Activated naive CD4-positive, alpha-beta T cell treated with anti-CD3 and anti-CD28 coated beads for 36 hours (primary cell): ENCODE measurements around the gene DSCAML1. TPM values are rescaled to one million over a fixed set of nuclear protein-coding genes. Genes with fewer than 3 reads are reported as not detected.

Experiments
- CTCF ChIA-PET: fragments of 350-600 bp; sonication (Branson Sonifier 250); formaldehyde crosslinking; loops from one replicate; lab custom pipeline; 2021; ENCODE audit warnings: antibody characterized with exemption; lab: Charles Lee
- DNase-seq: peaks from one replicate; pipeline ENCODE4 v3.0.0-alpha.2; 2020
- H3K27ac Mint-ChIP-seq: one replicate; pipeline ENCODE4 v1.8.0; 2021; ENCODE audit warnings: mild to moderate bottlenecking, mixed read lengths
- H3K27me3 Mint-ChIP-seq: one replicate; pipeline ENCODE4 v1.8.0; 2021; ENCODE audit warnings: low read depth, mixed read lengths
- H3K36me3 Mint-ChIP-seq: one replicate; pipeline ENCODE4 v1.8.0; 2021; ENCODE audit warnings: low read depth, mixed read lengths
- H3K4me1 Mint-ChIP-seq: one replicate; pipeline ENCODE4 v1.8.0; 2021; ENCODE audit warnings: low read depth, mixed read lengths
- H3K4me3 Mint-ChIP-seq: one replicate; pipeline ENCODE4 v1.8.0; 2021; ENCODE audit warnings: mild to moderate bottlenecking, moderate library complexity, mixed read lengths
- H3K9me3 Mint-ChIP-seq: one replicate; pipeline ENCODE4 v1.8.0; 2021; ENCODE audit warnings: mixed read lengths
- intact Hi-C: fragments of 100-400 bp; cut with micrococcal nuclease; formaldehyde crosslinking; loops from one replicate; pipeline ENCODE4 v1.15.1; 2023
- total RNA-seq, 2 experiments: library from RNA; stranded (reverse); gene quantifications; one replicate each; pipeline ENCODE4 v1.2.3, GENCODE V29; 2021

The DSCAML1 gene
- total RNA-seq, 2 experiments from 2014 or later, result 0.17 to 0.30 TPM

- intact Hi-C loops, result no loop called here
- Mint-ChIP-seq H3K36me3 (no peaks in the 10 kb centered on the region), H3K27me3 (peaks cover 3% of the 10 kb centered on the region), H3K9me3 (no peaks in the 10 kb centered on the region), H3K4me3 (no peak overlapping the region), H3K27ac (no peak overlapping the region), H3K4me1 (no peaks in the 10 kb centered on the region)
- CTCF ChIA-PET, result no interaction called here
- DNase-seq, result no peak
Observed at GRCh38 chr11:117670924-117671323, 126.1 kb downstream of the DSCAML1 start.

- intact Hi-C loops, result no loop called here
- H3K27ac Mint-ChIP-seq, result no peak overlapping the region
- no peaks in the 10 kb centered on the region for H3K4me1 Mint-ChIP-seq
- H3K27me3 Mint-ChIP-seq, result peaks cover 3% of the 10 kb centered on the region
- no peak for DNase-seq
- CTCF ChIA-PET, result no interaction called here
- H3K9me3 Mint-ChIP-seq, result no peaks in the 10 kb centered on the region
- no peaks in the 10 kb centered on the region for H3K36me3 Mint-ChIP-seq
- H3K4me3 Mint-ChIP-seq, result no peak overlapping the region
Observed at GRCh38 chr11:117670443-117670842, 126.6 kb downstream of the DSCAML1 start.

GRCh38 chr11:117669616-117670015 lies 127.4 kb downstream of the DSCAML1 start:
- no peak for DNase-seq
- no peaks in the 10 kb centered on the region for H3K4me1 Mint-ChIP-seq
- peaks cover 2% of the 10 kb centered on the region for H3K27me3 Mint-ChIP-seq
- H3K27ac Mint-ChIP-seq, result no peak overlapping the region
- no peaks in the 10 kb centered on the region for H3K36me3 Mint-ChIP-seq
- CTCF ChIA-PET, result no interaction called here
- intact Hi-C loops, result no loop called here
- H3K9me3 Mint-ChIP-seq, result no peaks in the 10 kb centered on the region
- no peak overlapping the region for H3K4me3 Mint-ChIP-seq

DNA sequence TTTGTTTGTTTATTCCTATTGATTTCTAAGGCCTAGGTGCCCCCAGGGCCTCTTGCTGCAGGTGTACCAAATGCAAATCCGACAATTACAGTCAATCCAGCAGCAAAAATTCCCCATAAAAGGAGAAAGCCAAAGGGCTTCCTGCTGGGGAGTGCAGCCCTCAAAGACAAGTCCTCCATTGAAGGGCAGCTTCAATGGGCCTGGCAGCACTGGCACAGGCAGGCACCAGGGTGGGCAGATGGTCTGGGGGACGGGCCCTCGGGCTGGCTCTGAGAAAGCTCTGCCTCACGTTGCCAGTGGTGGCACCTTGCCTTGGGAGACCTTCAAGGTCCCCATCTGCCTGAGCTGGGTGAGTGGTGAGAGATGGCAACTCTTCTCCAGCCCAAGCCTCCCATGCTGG lies 128.0 kb downstream of the DSCAML1 start:
- no peaks in the 10 kb centered on the region for H3K4me1 Mint-ChIP-seq
- H3K36me3 Mint-ChIP-seq, result no peaks in the 10 kb centered on the region
- no peak overlapping the region for H3K27ac Mint-ChIP-seq
- H3K27me3 Mint-ChIP-seq, result peaks cover 2% of the 10 kb centered on the region
- H3K9me3 Mint-ChIP-seq, result no peaks in the 10 kb centered on the region
- no peak for DNase-seq
- H3K4me3 Mint-ChIP-seq, result no peak overlapping the region
- intact Hi-C loops, result no loop called here
- CTCF ChIA-PET, result no interaction called here

GRCh38 chr11:117668321-117668751 lies 128.7 kb downstream of the DSCAML1 start:
- CTCF ChIA-PET, result no interaction called here
- Mint-ChIP-seq H3K27me3 (peaks cover 4% of the 10 kb centered on the region), H3K9me3 (no peaks in the 10 kb centered on the region), H3K36me3 (no peaks in the 10 kb centered on the region), H3K4me1 (no peaks in the 10 kb centered on the region), H3K27ac (no peak overlapping the region), H3K4me3 (no peak overlapping the region)
- no peak for DNase-seq
- intact Hi-C loops, result no loop called here

DNA sequence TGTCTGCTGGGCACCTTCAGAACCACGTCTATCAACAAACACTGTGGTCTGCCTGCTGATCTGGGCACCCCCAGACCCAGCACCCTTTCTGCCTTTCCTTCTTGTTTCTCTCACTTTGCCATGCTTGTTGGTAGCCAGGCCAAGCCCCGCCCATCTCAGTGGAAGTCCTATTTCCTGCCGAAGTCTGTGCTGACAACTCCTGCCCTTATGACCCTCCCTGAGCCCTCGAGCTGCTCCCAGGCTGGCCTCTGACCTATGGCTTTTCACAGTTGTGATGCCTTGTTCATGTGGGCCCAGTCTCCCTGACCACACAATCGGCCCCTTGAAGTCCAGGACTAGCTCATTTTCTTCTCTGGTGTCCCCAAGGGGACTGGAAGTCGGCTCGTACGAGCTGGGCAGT lies 132.1 kb downstream of the DSCAML1 start:
- Mint-ChIP-seq H3K9me3 (no peaks in the 10 kb centered on the region), H3K36me3 (no peaks in the 10 kb centered on the region)
- CTCF ChIA-PET, result interaction anchor here (1.6 kb wide), 1 partner anchor 239 kb away, joined by 4 read pairs; no protein-coding TSS in a partner anchor

DNA sequence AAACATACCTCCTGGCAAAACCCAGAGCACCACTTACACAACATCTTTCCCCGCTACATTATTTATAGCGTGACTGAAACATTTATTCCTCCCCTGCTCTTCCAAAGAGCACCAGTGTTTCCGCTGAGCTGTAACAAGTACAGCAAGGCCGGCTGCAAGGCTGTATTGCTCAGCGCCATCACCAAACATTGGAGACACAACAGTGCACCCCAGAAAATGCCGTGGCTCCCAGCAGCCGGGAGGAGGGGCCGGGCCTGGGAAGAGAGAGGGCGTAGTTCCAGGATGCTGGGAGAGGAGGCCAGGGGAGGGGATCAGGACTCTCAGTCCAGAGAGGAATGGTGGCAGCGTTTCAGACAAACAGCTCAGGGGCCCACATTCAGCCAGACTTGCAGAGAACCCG lies 133.2 kb downstream of the DSCAML1 start:
- intact Hi-C loops, result no loop called here
- H3K4me3 Mint-ChIP-seq, result no peak overlapping the region
- H3K27me3 Mint-ChIP-seq, result peaks cover 2% of the 10 kb centered on the region
- H3K36me3 Mint-ChIP-seq, result no peaks in the 10 kb centered on the region
- DNase-seq, result no peak
- no peak overlapping the region for H3K27ac Mint-ChIP-seq
- H3K4me1 Mint-ChIP-seq, result no peaks in the 10 kb centered on the region
- no peaks in the 10 kb centered on the region for H3K9me3 Mint-ChIP-seq
- CTCF ChIA-PET, result interaction anchor here (1.6 kb wide), 1 partner anchor 238 kb away, joined by 4 read pairs; no protein-coding TSS in a partner anchor

More for the DNA sequence above, 132.1 kb downstream of the DSCAML1 start:
- no peaks in the 10 kb centered on the region for H3K4me1 Mint-ChIP-seq
- intact Hi-C loops, result no loop called here
- H3K27me3 Mint-ChIP-seq, result peaks cover 2% of the 10 kb centered on the region
- H3K4me3 Mint-ChIP-seq, result no peak overlapping the region
- no peak for DNase-seq
- no peak overlapping the region for H3K27ac Mint-ChIP-seq

DNA sequence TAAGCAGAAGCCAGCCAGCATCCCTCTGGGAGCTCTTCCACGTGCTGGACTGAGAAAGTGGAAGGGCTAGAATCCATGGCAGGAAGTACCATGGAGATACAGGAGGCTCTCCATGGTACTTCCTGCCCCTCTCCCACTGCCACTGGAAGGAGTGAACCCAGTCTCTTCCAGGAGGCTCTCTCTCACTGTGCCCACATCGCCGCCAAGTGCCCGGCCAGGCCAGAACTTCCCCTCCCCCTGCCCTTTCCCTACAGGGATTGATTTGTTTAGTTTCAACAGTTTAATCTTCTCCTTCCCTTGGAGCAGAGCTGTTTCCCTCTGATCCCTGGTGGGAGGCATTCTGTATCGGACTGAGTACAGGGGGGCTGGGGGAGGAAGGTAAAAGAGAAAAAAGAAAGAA lies 133.6 kb downstream of the DSCAML1 start:
- peaks cover 2% of the 10 kb centered on the region for H3K27me3 Mint-ChIP-seq
- CTCF ChIA-PET, result no interaction called here

DNA sequence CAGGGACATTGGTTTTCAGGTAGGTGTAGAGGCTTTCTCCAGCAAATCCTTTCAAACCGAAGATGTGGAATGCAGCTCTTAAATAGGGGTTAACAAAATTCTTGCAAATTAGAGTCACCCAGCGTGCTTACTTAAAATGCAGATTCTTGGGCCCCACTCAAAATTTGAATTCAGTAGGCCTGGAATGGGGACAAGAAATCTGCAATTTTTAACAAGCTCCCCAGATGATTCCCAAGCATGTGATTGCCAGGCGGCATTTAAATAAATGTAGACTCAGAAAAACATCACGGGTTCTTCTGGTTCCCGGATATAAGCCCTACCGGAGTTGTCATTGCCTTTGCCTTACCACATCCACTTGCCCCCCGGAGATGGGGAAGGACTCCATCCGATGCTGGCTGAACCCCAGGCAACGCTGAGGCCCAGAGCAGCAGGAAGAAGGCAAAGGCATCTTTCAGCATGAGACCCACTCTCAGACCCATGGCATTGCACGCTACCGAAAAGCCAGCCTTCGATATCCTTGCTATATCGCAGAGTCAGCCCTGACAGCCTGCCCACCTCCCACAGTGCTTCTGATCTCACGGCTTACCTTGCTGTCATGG lies 134.2 kb downstream of the DSCAML1 start:
- Mint-ChIP-seq H3K27ac (no peak overlapping the region), H3K4me1 (no peaks in the 10 kb centered on the region), H3K9me3 (no peaks in the 10 kb centered on the region), H3K36me3 (no peaks in the 10 kb centered on the region), H3K4me3 (no peak overlapping the region), H3K27me3 (peaks cover 2% of the 10 kb centered on the region)
- intact Hi-C loops, result no loop called here
- no peak for DNase-seq
- CTCF ChIA-PET, result no interaction called here

More for the DNA sequence above, 133.6 kb downstream of the DSCAML1 start:
- no peaks in the 10 kb centered on the region for H3K9me3 Mint-ChIP-seq
- no peak overlapping the region for H3K27ac Mint-ChIP-seq
- no peak for DNase-seq
- intact Hi-C loops, result no loop called here
- no peaks in the 10 kb centered on the region for H3K36me3 Mint-ChIP-seq
- no peaks in the 10 kb centered on the region for H3K4me1 Mint-ChIP-seq
- H3K4me3 Mint-ChIP-seq, result no peak overlapping the region

GRCh38 chr11:117662255-117662654 lies 134.8 kb downstream of the DSCAML1 start:
- no peak overlapping the region for H3K4me3 Mint-ChIP-seq
- H3K4me1 Mint-ChIP-seq, result no peaks in the 10 kb centered on the region
- H3K27me3 Mint-ChIP-seq, result peaks cover 2% of the 10 kb centered on the region
- H3K36me3 Mint-ChIP-seq, result no peaks in the 10 kb centered on the region
- no peaks in the 10 kb centered on the region for H3K9me3 Mint-ChIP-seq
- no peak overlapping the region for H3K27ac Mint-ChIP-seq
- intact Hi-C loops, result no loop called here
- DNase-seq, result no peak
- CTCF ChIA-PET, result no interaction called here

GRCh38 chr11:117658809-117659208 lies 138.2 kb downstream of the DSCAML1 start:
- Mint-ChIP-seq H3K4me1 (no peaks in the 10 kb centered on the region), H3K27ac (no peak overlapping the region), H3K27me3 (peaks cover 2% of the 10 kb centered on the region), H3K9me3 (no peaks in the 10 kb centered on the region), H3K36me3 (no peaks in the 10 kb centered on the region), H3K4me3 (no peak overlapping the region)
- DNase-seq, result no peak
- CTCF ChIA-PET, result interaction anchor here (1.0 kb wide), 1 partner anchor 233 kb away, joined by 3 read pairs; no protein-coding TSS in a partner anchor
- intact Hi-C loops, result no loop called here

DNA sequence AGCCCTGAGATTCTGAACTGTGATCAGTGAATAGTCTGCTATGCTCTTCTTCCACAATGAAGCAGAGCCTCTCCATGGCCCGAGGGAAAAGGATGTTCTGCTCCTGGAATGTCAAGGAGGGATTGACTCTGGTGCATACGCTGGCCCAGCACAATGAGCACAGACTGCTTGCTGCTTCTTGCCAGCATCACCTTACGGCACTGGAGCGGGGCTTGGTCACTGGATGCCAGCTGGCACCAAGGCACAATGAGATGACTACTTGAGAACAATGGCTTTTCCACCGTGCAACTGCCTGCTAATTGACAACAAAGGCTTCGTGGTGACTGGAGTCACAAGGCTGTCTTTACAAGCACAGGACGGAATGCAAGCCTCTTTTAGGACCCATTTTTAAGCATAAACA lies 139.2 kb downstream of the DSCAML1 start:
- Mint-ChIP-seq H3K4me1 (no peaks in the 10 kb centered on the region), H3K4me3 (no peak overlapping the region), H3K27me3 (no peaks in the 10 kb centered on the region), H3K36me3 (no peaks in the 10 kb centered on the region), H3K9me3 (no peaks in the 10 kb centered on the region), H3K27ac (no peak overlapping the region)
- CTCF ChIA-PET, result no interaction called here
- DNase-seq, result no peak
- intact Hi-C loops, result no loop called here
